Measurements from ENCODE around the gene VEGFC. TPM values are rescaled to one million over a fixed set of nuclear protein-coding genes. Genes with fewer than 3 reads are reported as not detected.

VEGFC gene
- total RNA-seq, 1 experiment from 2014 or later, result 15.7 TPM

DNA sequence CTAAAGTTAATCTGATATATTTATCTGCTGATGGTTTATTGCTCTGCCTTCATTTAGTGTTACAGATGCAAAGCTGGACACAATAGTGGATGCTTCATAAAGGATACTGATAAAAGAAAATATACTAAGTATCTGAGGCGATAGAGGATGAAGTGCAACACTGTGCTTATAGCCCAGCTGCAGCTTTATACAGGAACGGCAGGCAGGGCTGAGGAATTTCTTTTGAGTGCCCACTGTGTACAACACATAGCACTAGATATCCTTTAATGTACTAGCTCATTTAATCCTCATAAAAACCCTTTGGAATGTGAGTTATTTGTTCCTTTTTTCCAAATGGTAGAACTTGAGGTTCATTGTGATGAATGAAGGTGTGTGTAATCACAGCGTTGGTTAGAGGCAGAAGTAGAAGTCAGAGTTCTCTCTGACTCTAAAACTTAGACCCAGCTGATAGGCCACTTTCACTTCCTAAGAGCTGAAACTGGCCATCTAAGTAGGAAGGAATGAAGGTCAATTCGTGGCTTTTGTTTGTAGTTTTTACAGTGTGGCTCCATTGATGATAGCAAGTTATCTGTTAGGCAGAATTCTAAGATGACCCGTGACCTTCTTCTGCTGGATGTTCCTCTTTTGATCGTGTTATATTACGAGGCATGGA lies 138.0 kb downstream of the VEGFC start:
- BruUV-seq (replicated peaks), result no TSS peak
- intact Hi-C loops (cut with micrococcal nuclease; ENCODE audit: unreplicated experiment) (no loop called here), in situ Hi-C loops (cut with HindIII; ENCODE audit: low pct_unique_long_range_greater_than_20kb, low sequenced_read_pairs) (no loop called here)
- Histone ChIP-seq H3K27me3 (ENCODE audit: control insufficient read depth, insufficient read depth, low read length) (no peaks in the 10 kb centered on the region), H3K4me3 (ENCODE audit: low read depth in 2 of 2, low read length in 2 of 2) (no peak overlapping the region), H3K9me3 (ENCODE audit: control insufficient read depth, insufficient read depth, low read depth, low read length) (no peaks in the 10 kb centered on the region), H3K4me1 (ENCODE audit: control insufficient read depth, insufficient read depth, low read length) (no peaks in the 10 kb centered on the region), H3K27ac (ENCODE audit: low read length) (no peak overlapping the region), H3K36me3 (ENCODE audit: control insufficient read depth, insufficient read depth, low read length) (no peaks in the 10 kb centered on the region)
- ATAC-seq, result no peak
- DNase-seq (ENCODE audit: low read depth, low spot score), result no peak
- no peak for TF ChIP-seq POLR2AphosphoS5 (IDR thresholded peaks at IDR 0.05; ENCODE audit: low read depth, low read length)
- no peak for TF ChIP-seq SIN3A (IDR thresholded peaks at IDR 0.05; ENCODE audit: borderline replicate concordance, insufficient read depth, low read depth, low read length)
- TF ChIP-seq, protein P1, sequence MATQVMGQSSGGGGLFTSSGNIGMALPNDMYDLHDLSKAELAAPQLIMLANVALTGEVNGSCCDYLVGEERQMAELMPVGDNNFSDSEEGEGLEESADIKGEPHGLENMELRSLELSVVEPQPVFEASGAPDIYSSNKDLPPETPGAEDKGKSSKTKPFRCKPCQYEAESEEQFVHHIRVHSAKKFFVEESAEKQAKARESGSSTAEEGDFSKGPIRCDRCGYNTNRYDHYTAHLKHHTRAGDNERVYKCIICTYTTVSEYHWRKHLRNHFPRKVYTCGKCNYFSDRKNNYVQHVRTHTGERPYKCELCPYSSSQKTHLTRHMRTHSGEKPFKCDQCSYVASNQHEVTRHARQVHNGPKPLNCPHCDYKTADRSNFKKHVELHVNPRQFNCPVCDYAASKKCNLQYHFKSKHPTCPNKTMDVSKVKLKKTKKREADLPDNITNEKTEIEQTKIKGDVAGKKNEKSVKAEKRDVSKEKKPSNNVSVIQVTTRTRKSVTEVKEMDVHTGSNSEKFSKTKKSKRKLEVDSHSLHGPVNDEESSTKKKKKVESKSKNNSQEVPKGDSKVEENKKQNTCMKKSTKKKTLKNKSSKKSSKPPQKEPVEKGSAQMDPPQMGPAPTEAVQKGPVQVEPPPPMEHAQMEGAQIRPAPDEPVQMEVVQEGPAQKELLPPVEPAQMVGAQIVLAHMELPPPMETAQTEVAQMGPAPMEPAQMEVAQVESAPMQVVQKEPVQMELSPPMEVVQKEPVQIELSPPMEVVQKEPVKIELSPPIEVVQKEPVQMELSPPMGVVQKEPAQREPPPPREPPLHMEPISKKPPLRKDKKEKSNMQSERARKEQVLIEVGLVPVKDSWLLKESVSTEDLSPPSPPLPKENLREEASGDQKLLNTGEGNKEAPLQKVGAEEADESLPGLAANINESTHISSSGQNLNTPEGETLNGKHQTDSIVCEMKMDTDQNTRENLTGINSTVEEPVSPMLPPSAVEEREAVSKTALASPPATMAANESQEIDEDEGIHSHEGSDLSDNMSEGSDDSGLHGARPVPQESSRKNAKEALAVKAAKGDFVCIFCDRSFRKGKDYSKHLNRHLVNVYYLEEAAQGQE (IDR thresholded peaks at IDR 0.05; ENCODE audit: insufficient read depth in 1 of 2, low read depth in 2 of 2, low read length in 1 of 2), result no peak
- TF ChIP-seq, protein P2, sequence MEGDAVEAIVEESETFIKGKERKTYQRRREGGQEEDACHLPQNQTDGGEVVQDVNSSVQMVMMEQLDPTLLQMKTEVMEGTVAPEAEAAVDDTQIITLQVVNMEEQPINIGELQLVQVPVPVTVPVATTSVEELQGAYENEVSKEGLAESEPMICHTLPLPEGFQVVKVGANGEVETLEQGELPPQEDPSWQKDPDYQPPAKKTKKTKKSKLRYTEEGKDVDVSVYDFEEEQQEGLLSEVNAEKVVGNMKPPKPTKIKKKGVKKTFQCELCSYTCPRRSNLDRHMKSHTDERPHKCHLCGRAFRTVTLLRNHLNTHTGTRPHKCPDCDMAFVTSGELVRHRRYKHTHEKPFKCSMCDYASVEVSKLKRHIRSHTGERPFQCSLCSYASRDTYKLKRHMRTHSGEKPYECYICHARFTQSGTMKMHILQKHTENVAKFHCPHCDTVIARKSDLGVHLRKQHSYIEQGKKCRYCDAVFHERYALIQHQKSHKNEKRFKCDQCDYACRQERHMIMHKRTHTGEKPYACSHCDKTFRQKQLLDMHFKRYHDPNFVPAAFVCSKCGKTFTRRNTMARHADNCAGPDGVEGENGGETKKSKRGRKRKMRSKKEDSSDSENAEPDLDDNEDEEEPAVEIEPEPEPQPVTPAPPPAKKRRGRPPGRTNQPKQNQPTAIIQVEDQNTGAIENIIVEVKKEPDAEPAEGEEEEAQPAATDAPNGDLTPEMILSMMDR (IDR thresholded peaks at IDR 0.05), result no peak
- no peak for TF ChIP-seq TCF7L2 (IDR thresholded peaks at IDR 0.05; ENCODE audit: low read depth, low read length)
- ChIA-PET CTCF (no interaction called here), POLR2A (no interaction called here)

DNA sequence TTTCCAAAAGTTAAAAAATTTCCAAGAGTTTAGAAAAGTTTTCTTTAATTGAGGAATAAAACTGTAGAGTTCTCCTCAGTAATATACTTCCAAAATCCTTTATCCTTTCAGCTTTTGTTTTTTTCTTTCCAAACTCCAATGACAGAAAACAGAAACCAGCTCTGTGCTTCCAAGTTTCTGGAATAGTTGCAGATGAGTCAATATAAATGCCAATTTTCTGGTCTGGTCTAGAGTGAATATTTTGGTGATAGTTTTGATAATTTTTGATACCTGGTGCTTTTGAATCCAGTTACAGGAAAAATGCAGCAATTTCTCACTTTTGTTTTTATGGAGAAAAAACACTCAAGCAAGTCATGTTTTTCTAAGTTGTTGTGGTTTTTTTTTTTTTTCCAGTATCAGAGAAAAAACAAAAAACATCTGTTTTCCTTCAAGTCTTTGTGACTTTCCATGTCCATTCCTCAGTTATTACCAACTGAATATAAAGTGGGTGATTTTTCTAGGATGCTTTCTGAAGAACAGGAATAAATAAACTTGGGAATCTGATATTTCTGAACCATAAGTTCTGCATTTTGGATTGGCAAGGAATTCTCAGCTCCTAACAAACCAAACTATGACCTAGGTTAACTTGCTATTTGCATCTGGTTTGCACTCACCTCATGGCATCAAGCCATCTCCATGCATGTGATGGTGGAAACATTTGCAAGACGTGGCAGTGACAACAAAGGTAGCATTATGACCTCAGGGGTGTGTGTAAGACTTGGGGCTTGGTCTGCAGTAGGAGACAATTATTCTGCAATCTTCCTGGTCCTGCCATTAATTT lies 139.1 kb downstream of the VEGFC start:
- no TSS peak for BruUV-seq (replicated peaks)
- no peak for TF ChIP-seq POLR2AphosphoS5 (IDR thresholded peaks at IDR 0.05; ENCODE audit: low read depth, low read length)
- no peak for TF ChIP-seq SIN3A (IDR thresholded peaks at IDR 0.05; ENCODE audit: borderline replicate concordance, insufficient read depth, low read depth, low read length)
- no peak for TF ChIP-seq TCF7L2 (IDR thresholded peaks at IDR 0.05; ENCODE audit: low read depth, low read length)
- TF ChIP-seq, protein P2 (IDR thresholded peaks at IDR 0.05), result no peak
- TF ChIP-seq, protein P1 (IDR thresholded peaks at IDR 0.05; ENCODE audit: insufficient read depth in 1 of 2, low read depth in 2 of 2, low read length in 1 of 2), result no peak
- no peaks in the 10 kb centered on the region for H3K4me1 ChIP-seq (ENCODE audit: control insufficient read depth, insufficient read depth, low read length)
- H3K9me3 ChIP-seq (ENCODE audit: control insufficient read depth, insufficient read depth, low read depth, low read length), result no peaks in the 10 kb centered on the region
- H3K27me3 ChIP-seq (ENCODE audit: control insufficient read depth, insufficient read depth, low read length), result no peaks in the 10 kb centered on the region
- DNase-seq (ENCODE audit: low read depth, low spot score) (no peak), ATAC-seq (no peak)
- intact Hi-C loops (cut with micrococcal nuclease; ENCODE audit: unreplicated experiment), result no loop called here
- in situ Hi-C loops (cut with HindIII; ENCODE audit: low pct_unique_long_range_greater_than_20kb, low sequenced_read_pairs), result no loop called here
- ChIA-PET CTCF (no interaction called here), POLR2A (no interaction called here)
- no peak overlapping the region for H3K4me3 ChIP-seq (ENCODE audit: low read depth in 2 of 2, low read length in 2 of 2)
- no peaks in the 10 kb centered on the region for H3K36me3 ChIP-seq (ENCODE audit: control insufficient read depth, insufficient read depth, low read length)
- H3K27ac ChIP-seq (ENCODE audit: low read length), result no peak overlapping the region
